ENCODE measurements around the gene ZBTB11. TPM values are rescaled to one million over a fixed set of nuclear protein-coding genes. Genes with fewer than 3 reads are reported as not detected.

Gene ZBTB11
- total and polyA plus RNA-seq, 2 donors (not counting 3 experiments of a cell fraction or from before 2014, with no cell fraction given): 4.2 to 15.8 TPM

DNA sequence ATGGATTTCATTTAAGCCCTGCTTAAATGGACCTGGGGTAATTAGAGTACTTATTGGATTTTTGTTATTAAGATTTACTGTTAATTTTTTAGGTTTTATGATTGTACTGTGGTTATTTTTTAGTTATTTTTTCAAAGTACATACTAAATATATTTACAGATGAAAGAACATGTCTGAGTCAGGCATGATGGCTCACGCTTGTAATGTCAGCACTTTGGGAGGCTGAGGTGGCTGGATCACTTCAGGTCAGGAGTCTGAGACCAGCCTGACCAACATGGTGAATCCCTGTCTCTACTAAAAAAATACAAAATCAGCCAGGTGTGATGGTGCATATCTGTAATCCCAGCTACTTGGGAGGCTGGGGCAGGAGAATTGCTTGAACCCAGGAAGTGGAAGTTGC is 25.8 kb upstream of the ZBTB11 start:
- Histone ChIP-seq H3K27me3 (ENCODE audit: control insufficient read depth in 2 of 2, insufficient read depth in 2 of 2, low read length in 2 of 2) (peaks cover under 1 to 5% of the 10 kb centered on the region in 2 experiments), H3K4me1 (ENCODE audit: control insufficient read depth, extremely low read depth, insufficient read depth, low read length) (no peaks in the 10 kb centered on the region), H3K9me3 (replicated peaks; ENCODE audit: control insufficient read depth, insufficient read depth, low read length) (no peaks in the 10 kb centered on the region), H3K9me1 (replicated peaks; ENCODE audit: control insufficient read depth, extremely low read depth, insufficient read depth, low read length) (no peaks in the 10 kb centered on the region), H3K36me3 (ENCODE audit: control insufficient read depth in 2 of 2, extremely low read depth in 1 of 2, insufficient read depth in 2 of 2, low read length in 2 of 2) (no peaks in the 10 kb centered on the region), H3K27ac (ENCODE audit: insufficient read depth, low read depth, low read length) (no peak overlapping the region), H3K4me2 (ENCODE audit: insufficient read depth, low read length) (no peak overlapping the region), H4K20me1 (replicated peaks; ENCODE audit: control insufficient read depth, extremely low read depth, insufficient read depth, low read length) (no peaks in the 10 kb centered on the region), H3K9ac (replicated peaks; ENCODE audit: extremely low read depth, insufficient read depth, low read length) (no peak overlapping the region), H3K4me3 (replicated peaks in 1 of 3; ENCODE audit: insufficient read depth in 1 of 3, low read depth in 1 of 3, low read length in 3 of 3) (no peak overlapping the region), H2AFZ (ENCODE audit: low read depth, low read length) (no peak overlapping the region), H3K79me2 (ENCODE audit: control insufficient read depth, insufficient read depth, low read length) (no peaks in the 10 kb centered on the region)
- FAIRE-seq (no peak), DNase-seq (ENCODE audit: low read depth, low spot score) (no peak)
- ChIA-PET CTCF (no interaction called here), POLR2A (no interaction called here)
- intact Hi-C loops (cut with micrococcal nuclease): no loop called here
- TF ChIP-seq, protein P1, sequence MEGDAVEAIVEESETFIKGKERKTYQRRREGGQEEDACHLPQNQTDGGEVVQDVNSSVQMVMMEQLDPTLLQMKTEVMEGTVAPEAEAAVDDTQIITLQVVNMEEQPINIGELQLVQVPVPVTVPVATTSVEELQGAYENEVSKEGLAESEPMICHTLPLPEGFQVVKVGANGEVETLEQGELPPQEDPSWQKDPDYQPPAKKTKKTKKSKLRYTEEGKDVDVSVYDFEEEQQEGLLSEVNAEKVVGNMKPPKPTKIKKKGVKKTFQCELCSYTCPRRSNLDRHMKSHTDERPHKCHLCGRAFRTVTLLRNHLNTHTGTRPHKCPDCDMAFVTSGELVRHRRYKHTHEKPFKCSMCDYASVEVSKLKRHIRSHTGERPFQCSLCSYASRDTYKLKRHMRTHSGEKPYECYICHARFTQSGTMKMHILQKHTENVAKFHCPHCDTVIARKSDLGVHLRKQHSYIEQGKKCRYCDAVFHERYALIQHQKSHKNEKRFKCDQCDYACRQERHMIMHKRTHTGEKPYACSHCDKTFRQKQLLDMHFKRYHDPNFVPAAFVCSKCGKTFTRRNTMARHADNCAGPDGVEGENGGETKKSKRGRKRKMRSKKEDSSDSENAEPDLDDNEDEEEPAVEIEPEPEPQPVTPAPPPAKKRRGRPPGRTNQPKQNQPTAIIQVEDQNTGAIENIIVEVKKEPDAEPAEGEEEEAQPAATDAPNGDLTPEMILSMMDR (IDR thresholded peaks at IDR 0.05; ENCODE audit: extremely low read depth in 1 of 2, insufficient read depth in 1 of 2, low read depth in 1 of 2, low read length in 2 of 2): no peak
- BruUV-seq (replicated peaks): no TSS peak
- dilution Hi-C loops (cut with MboI; ENCODE audit: extremely low pct_ligation_motif_present, low sequenced_read_pairs): no loop called here

DNA sequence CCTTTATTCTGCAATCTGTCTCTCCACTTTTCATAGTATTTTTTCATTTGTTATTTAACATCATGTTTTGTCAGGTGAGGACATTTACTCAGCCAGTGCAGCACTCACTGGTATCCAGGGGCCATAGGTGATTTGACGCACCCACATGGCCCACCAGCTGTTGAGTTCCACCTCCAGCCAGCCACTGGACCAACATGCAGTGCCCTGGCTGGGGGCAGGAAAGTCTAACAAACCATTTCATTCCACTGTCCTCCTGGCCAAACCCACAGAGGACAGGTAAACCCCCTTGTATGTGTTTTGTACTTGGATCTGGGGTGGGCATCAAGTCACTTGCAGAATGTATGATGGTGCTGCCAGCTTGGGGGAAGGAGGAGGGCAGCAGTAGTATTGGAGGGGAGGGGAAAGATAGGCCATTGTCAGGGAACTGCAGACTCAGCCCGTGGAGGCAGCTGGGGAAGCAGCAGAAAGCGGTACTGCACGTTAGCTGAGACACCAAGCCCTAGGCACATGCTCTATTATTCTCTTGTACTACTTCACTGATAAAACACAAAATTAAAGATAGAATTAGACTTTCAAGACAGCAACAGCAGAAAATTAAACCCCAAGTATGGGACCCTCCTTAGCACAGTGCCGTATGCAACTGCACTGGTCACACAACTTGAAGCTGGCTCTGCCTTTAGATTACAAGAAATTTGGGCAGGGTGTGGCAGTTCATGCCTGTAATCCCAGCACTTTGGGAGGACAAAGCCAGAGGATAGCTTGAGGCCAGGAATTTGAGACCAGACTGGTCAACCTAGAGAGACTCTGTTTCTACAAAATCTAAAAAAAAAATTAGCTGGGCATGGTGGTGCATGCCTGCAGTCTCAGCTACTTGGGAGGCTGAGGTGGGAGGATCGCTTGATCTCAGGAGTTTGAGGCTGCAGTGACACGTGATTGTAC is 25.0 kb upstream of the ZBTB11 start:
- CTCF ChIA-PET: interaction anchor here (1.7 kb wide), 1 partner anchor 24 kb away, joined by 4 read pairs; no protein-coding TSS in a partner anchor
- intact Hi-C loops (cut with micrococcal nuclease): no loop called here

More for the DNA sequence above, 25.0 kb upstream of the ZBTB11 start:
- POLR2A ChIA-PET: no interaction called here
- no peak for TF ChIP-seq EZH2 (IDR thresholded peaks at IDR 0.05; ENCODE audit: borderline replicate concordance, low read depth, low read length, severe bottlenecking)
- TF ChIP-seq POLR2AphosphoS5 (IDR thresholded peaks at IDR 0.05; ENCODE audit: insufficient read depth, low read depth, low read length): no peak
- TF ChIP-seq GATA2 (IDR thresholded peaks at IDR 0.05; ENCODE audit: insufficient read depth, insufficient read length, low read depth, low read length): no peak
- TF ChIP-seq, protein P1 (IDR thresholded peaks at IDR 0.05; ENCODE audit: extremely low read depth in 1 of 2, insufficient read depth in 1 of 2, low read depth in 1 of 2, low read length in 2 of 2): no peak
- TF ChIP-seq JUN (IDR thresholded peaks at IDR 0.05; ENCODE audit: borderline replicate concordance, insufficient read depth, insufficient read length, low read depth): no peak
- TF ChIP-seq FOS (IDR thresholded peaks at IDR 0.05; ENCODE audit: borderline replicate concordance, insufficient read depth, low read length): no peak
- no peak for TF ChIP-seq POLR2A (IDR thresholded peaks at IDR 0.05; ENCODE audit: low read depth, low read length)
- TF ChIP-seq MYC (IDR thresholded peaks at IDR 0.05; ENCODE audit: low read depth, low read length): no peak
- TF ChIP-seq, protein P2, sequence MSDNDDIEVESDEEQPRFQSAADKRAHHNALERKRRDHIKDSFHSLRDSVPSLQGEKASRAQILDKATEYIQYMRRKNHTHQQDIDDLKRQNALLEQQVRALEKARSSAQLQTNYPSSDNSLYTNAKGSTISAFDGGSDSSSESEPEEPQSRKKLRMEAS (IDR thresholded peaks at IDR 0.05; ENCODE audit: insufficient read depth, insufficient read length): no peak
- Histone ChIP-seq H3K9me3 (replicated peaks; ENCODE audit: control insufficient read depth, insufficient read depth, low read length) (no peaks in the 10 kb centered on the region), H3K36me3 (ENCODE audit: control insufficient read depth in 2 of 2, extremely low read depth in 1 of 2, insufficient read depth in 2 of 2, low read length in 2 of 2) (no peaks in the 10 kb centered on the region), H3K4me2 (ENCODE audit: insufficient read depth, low read length) (no peak overlapping the region), H3K27ac (ENCODE audit: insufficient read depth, low read depth, low read length) (no peak overlapping the region), H3K79me2 (ENCODE audit: control insufficient read depth, insufficient read depth, low read length) (no peaks in the 10 kb centered on the region), H3K4me3 (replicated peaks in 1 of 3; ENCODE audit: insufficient read depth in 1 of 3, low read depth in 1 of 3, low read length in 3 of 3) (no peak overlapping the region), H3K9ac (replicated peaks; ENCODE audit: extremely low read depth, insufficient read depth, low read length) (no peak overlapping the region), H3K27me3 (ENCODE audit: control insufficient read depth in 2 of 2, insufficient read depth in 2 of 2, low read length in 2 of 2) (peaks cover 0 to 4% of the 10 kb centered on the region in 2 experiments), H4K20me1 (replicated peaks; ENCODE audit: control insufficient read depth, extremely low read depth, insufficient read depth, low read length) (no peaks in the 10 kb centered on the region), H3K4me1 (ENCODE audit: control insufficient read depth, extremely low read depth, insufficient read depth, low read length) (no peaks in the 10 kb centered on the region), H3K9me1 (replicated peaks; ENCODE audit: control insufficient read depth, extremely low read depth, insufficient read depth, low read length) (no peaks in the 10 kb centered on the region), H2AFZ (ENCODE audit: low read depth, low read length) (no peak overlapping the region)
- no peak for FAIRE-seq
- DNase-seq (ENCODE audit: low read depth, low spot score): no peak
- BruUV-seq (replicated peaks): no TSS peak
- dilution Hi-C loops (cut with MboI; ENCODE audit: extremely low pct_ligation_motif_present, low sequenced_read_pairs): no loop called here

Data from endothelial cell of umbilical vein (primary cell).